Common myeloid progenitor, CD34-positive (primary cell): Measurements from ENCODE around the gene CHCHD6.

Experiments used
- CTCF ChIA-PET: fragments of 350-600 bp; sonication (Branson Sonifier 250); formaldehyde crosslinking; loops from one replicate; lab custom pipeline; 2021; ENCODE audit warnings: antibody characterized with exemption; lab: Charles Lee
- POLR2A ChIA-PET: fragments of 350-600 bp; sonication (Branson Sonifier 250); formaldehyde crosslinking; loops from one replicate; lab custom pipeline; 2021; ENCODE audit warnings: antibody characterized with exemption; lab: Charles Lee
- DNase-seq, 3 donors: peaks; one replicate each; pipeline versions ENCODE4 v3.0.0 to v3.0.0-alpha.2; 2013
- H3K27ac ChIP-seq, 2 experiments: 1 replicate in 1 of 2; 2 replicates in 1 of 2; pipeline ENCODE4 v1.7.0; 2013; ENCODE audit warnings: inconsistent platforms in 2 of 2, low read length in 2 of 2, mild to moderate bottlenecking in 2 of 2, low read depth in 1 of 2, moderate library complexity in 1 of 2; ENCODE audit not compliant: severe bottlenecking in 2 of 2, insufficient read depth in 1 of 2, poor library complexity in 1 of 2
- H3K27me3 ChIP-seq, 5 experiments: replicated peaks in 2 of 5; 1 replicate in 3 of 5; 2 replicates in 2 of 5; pipeline versions ENCODE4 v1.6.1 to v1.7.0; 2013; ENCODE audit warnings: low read length in 4 of 5, mild to moderate bottlenecking in 2 of 5, moderate library complexity in 2 of 5, inconsistent platforms in 1 of 5; ENCODE audit not compliant: insufficient read depth in 5 of 5, control insufficient read depth in 4 of 5
- H3K36me3 ChIP-seq, 4 experiments: 1 replicate in 2 of 4; 2 replicates in 2 of 4; pipeline versions ENCODE4 v1.6.1 to v1.7.0; 2013; ENCODE audit warnings: low read length in 3 of 4, control low read depth in 1 of 4, mild to moderate bottlenecking in 1 of 4; ENCODE audit not compliant: control insufficient read depth in 4 of 4, insufficient read depth in 4 of 4
- H3K4me1 ChIP-seq, 4 experiments: 1 replicate in 3 of 4; 2 replicates in 1 of 4; pipeline versions ENCODE4 v1.6.1 to v1.7.1; 2013; ENCODE audit warnings: low read length in 3 of 4, mild to moderate bottlenecking in 3 of 4, control low read depth in 1 of 4, inconsistent platforms in 1 of 4, moderate library complexity in 1 of 4; ENCODE audit not compliant: control insufficient read depth in 4 of 4, insufficient read depth in 4 of 4; ENCODE audit errors: control extremely low read depth in 1 of 4
- H3K4me3 ChIP-seq, 7 experiments: 1 replicate in 4 of 7; 2 replicates in 3 of 7; pipeline versions ENCODE4 v1.5.1 to v1.7.0; 2013; ENCODE audit warnings: mild to moderate bottlenecking in 7 of 7, low read length in 6 of 7, moderate library complexity in 6 of 7, inconsistent platforms in 2 of 7, low read depth in 2 of 7, control low read depth in 1 of 7; ENCODE audit not compliant: insufficient read depth in 4 of 7, control insufficient read depth in 1 of 7; ENCODE audit errors: extremely low read depth in 1 of 7
- H3K9me3 ChIP-seq, 5 experiments: 1 replicate in 4 of 5; 2 replicates in 1 of 5; pipeline versions ENCODE4 v1.6.1 to v1.7.1; 2013; ENCODE audit warnings: low read length in 4 of 5, mild to moderate bottlenecking in 2 of 5, inconsistent platforms in 1 of 5, low read depth in 1 of 5, moderate library complexity in 1 of 5; ENCODE audit not compliant: control insufficient read depth in 4 of 5, insufficient read depth in 2 of 5; ENCODE audit errors: control extremely low read depth in 1 of 5
- WGBS: methylation state at CpG from one replicate; pipeline ENCODE4 v1.1.5; 2013; ENCODE audit not compliant: insufficient coverage; 5-methylcytosine and 5-hydroxymethylcytosine counted together

CHCHD6 gene

GRCh38 chr3:126935756-126936509, 231.9 kb downstream of the CHCHD6 start:
- Histone ChIP-seq H3K4me1 (peaks cover 0 to 9% (median 0%) of the 10 kb centered on the region in 4 experiments), H3K36me3 (no peaks in the 10 kb centered on the region), H3K27ac (no peak overlapping the region), H3K9me3 (no peaks in the 10 kb centered on the region), H3K4me3 (no peak overlapping the region), H3K27me3 (peaks cover 0 to 53% (median 21%) of the 10 kb centered on the region in 5 experiments)
- ChIA-PET CTCF (interaction anchor here (0.6 to 1.3 kb wide), 2 partner anchors 11 to 28 kb away, joined by 3 read pairs; no protein-coding TSS in a partner anchor), POLR2A (no interaction called here)
- peak; percentile 7 to 49 (median 45) for DNase-seq
- 85% methylated on average over 2 of the region's 4 CpGs for WGBS

GRCh38 chr3:126936853-126937425, 232.9 kb downstream of the CHCHD6 start:
- no peak overlapping the region for H3K27ac ChIP-seq
- 100% methylated on average over 3 of the region's 6 CpGs for WGBS
- no peaks in the 10 kb centered on the region for H3K9me3 ChIP-seq
- ChIA-PET CTCF (no interaction called here), POLR2A (no interaction called here)
- DNase-seq: no peak
- peaks cover 0 to 45% (median 18%) of the 10 kb centered on the region in 5 experiments for H3K27me3 ChIP-seq
- H3K36me3 ChIP-seq: no peaks in the 10 kb centered on the region
- no peak overlapping the region for H3K4me3 ChIP-seq
- H3K4me1 ChIP-seq: peaks cover 0 to 9% (median 0%) of the 10 kb centered on the region in 4 experiments

- DNase-seq: no peak
- ChIA-PET POLR2A (no interaction called here), CTCF (no interaction called here)
- peaks cover 0 to 43% (median 15%) of the 10 kb centered on the region in 5 experiments for H3K27me3 ChIP-seq
- no peak overlapping the region for H3K27ac ChIP-seq
- WGBS: 94% methylated on average over 2 of the region's 2 CpGs
- H3K4me1 ChIP-seq: peaks cover 0 to 9% (median 0%) of the 10 kb centered on the region in 4 experiments
- H3K4me3 ChIP-seq: no peak overlapping the region
- no peaks in the 10 kb centered on the region for H3K36me3 ChIP-seq
- no peaks in the 10 kb centered on the region for H3K9me3 ChIP-seq
These were observed 233.5 kb downstream of the CHCHD6 start for GRCh38 chr3:126937533-126937932.

GRCh38 chr3:126937973-126938372, 233.9 kb downstream of the CHCHD6 start:
- Histone ChIP-seq H3K36me3 (no peaks in the 10 kb centered on the region), H3K4me1 (peaks cover 0 to 9% (median 0%) of the 10 kb centered on the region in 4 experiments), H3K4me3 (no peak overlapping the region), H3K27ac (no peak overlapping the region), H3K27me3 (peaks cover 0 to 38% (median 16%) of the 10 kb centered on the region in 5 experiments), H3K9me3 (no peaks in the 10 kb centered on the region)
- CTCF ChIA-PET: no interaction called here
- POLR2A ChIA-PET: no interaction called here
- WGBS: 97% methylated on average over 6 of the region's 7 CpGs
- no peak for DNase-seq

GRCh38 chr3:126938520-126939337, 234.7 kb downstream of the CHCHD6 start:
- H3K36me3 ChIP-seq: no peaks in the 10 kb centered on the region
- peaks cover 0 to 9% (median 0%) of the 10 kb centered on the region in 4 experiments for H3K4me1 ChIP-seq
- no peak for DNase-seq
- CTCF ChIA-PET: no interaction called here
- whole genome bisulfite sequencing: 88% methylated on average over 7 of the region's 8 CpGs
- peaks cover 0 to 35% (median 12%) of the 10 kb centered on the region in 5 experiments for H3K27me3 ChIP-seq
- no peak overlapping the region for H3K4me3 ChIP-seq
- H3K27ac ChIP-seq: no peak overlapping the region
- POLR2A ChIA-PET: no interaction called here
- H3K9me3 ChIP-seq: no peaks in the 10 kb centered on the region

- Histone ChIP-seq H3K4me1 (peaks cover 0 to 9% (median 0%) of the 10 kb centered on the region in 4 experiments), H3K27ac (no peak overlapping the region), H3K9me3 (no peaks in the 10 kb centered on the region), H3K36me3 (no peaks in the 10 kb centered on the region), H3K27me3 (peaks cover 0 to 33% (median 15%) of the 10 kb centered on the region in 5 experiments), H3K4me3 (no peak overlapping the region)
- ChIA-PET CTCF (no interaction called here), POLR2A (no interaction called here)
- DNase-seq: no peak
- WGBS: 100% methylated on average over 3 of the region's 4 CpGs
These were observed 235.3 kb downstream of the CHCHD6 start for GRCh38 chr3:126939338-126939718.
